Left lung (tissue), 10 donors: ENCODE measurements around the gene FKBP1A. TPM values are rescaled to one million over a fixed set of nuclear protein-coding genes. Genes with fewer than 3 reads are reported as not detected.
"Not testable (repeated sequence)": the region's sequence is repeated elsewhere in the genome, so short reads cannot be mapped to it uniquely, and the experiment has no call there.

ENCODE experiments used
- ATAC-seq: fragments of 200-7000 bp; cut with Tn5 transposase; one replicate; pipeline ENCODE4 v1.9.1; 2020; ENCODE audit warnings: moderate library complexity
- DNase-seq, 4 donors: peaks; one replicate each; pipeline ENCODE4 v3.0.0-alpha.2; 2013 to 2020
- H3K27ac ChIP-seq, 2 donors: fragments of 200-600 bp; sonication (generic) in 1 of 2; one replicate each; pipeline versions ENCODE4 v1.5.0 to v1.8.0; 2020 to 2021
- H3K27me3 ChIP-seq, 2 donors: fragments of 200-600 bp; sonication (generic) in 1 of 2; one replicate each; pipeline versions ENCODE4 v1.5.0 to v1.8.0; 2020 to 2021
- H3K36me3 ChIP-seq, 2 donors: fragments of 200-600 bp; sonication (generic) in 1 of 2; one replicate each; pipeline versions ENCODE4 v1.5.0 to v1.8.0; 2020 to 2021
- H3K4me1 ChIP-seq, 2 donors: fragments of 200-600 bp; one replicate each; pipeline ENCODE4 v1.8.0; 2021
- H3K4me3 ChIP-seq, 2 donors: fragments of 200-600 bp; sonication (generic) in 1 of 2; one replicate each; pipeline versions ENCODE4 v1.5.0 to v1.8.0; 2020 to 2021; ENCODE audit warnings: mild to moderate bottlenecking in 1 of 2
- H3K9me3 ChIP-seq, 2 donors: fragments of 200-600 bp; sonication (generic) in 1 of 2; one replicate each; pipeline versions ENCODE4 v1.5.0 to v1.8.0; 2020 to 2021
- intact Hi-C, 2 donors: fragments of 100-400 bp; cut with DNase I; formaldehyde crosslinking; loops; one replicate each; pipeline versions ENCODE4 v1.11.2 to v1.14.2; 2022
- polyA plus RNA-seq, 6 donors: library from polyadenylated mRNA; unstranded; fragments of 120-200 nt; gene quantifications; one replicate each; pipeline ENCODE4 v1.2.1, GENCODE V29; 2013; ENCODE audit not compliant: insufficient read length in 6 of 6
- total RNA-seq, 2 donors: library from RNA; stranded (reverse); fragmentation: NEBNext Ultra II Directional; extraction: Animal tissue kit (Norgen Biotek cat#: 25700); gene quantifications; one replicate each; pipeline ENCODE4 v1.2.1, GENCODE V29; 2021
- TF ChIP-seq, protein P1 (sequence below), 2 donors: fragments of 200-600 bp; sonication (generic) in 1 of 2; IDR thresholded peaks; one replicate each; pipeline versions ENCODE4 v1.5.0 to v1.8.0; 2021; ENCODE audit warnings: antibody characterized with exemption in 2 of 2
- donor health status: DM: no; HTN: yes; CAD: no.
- donor health status: DM: no; HTN: no; CAD: no.

FKBP1A gene
- total and polyA plus RNA-seq, 8 donors: 278 to 507 (median 439) TPM

DNA sequence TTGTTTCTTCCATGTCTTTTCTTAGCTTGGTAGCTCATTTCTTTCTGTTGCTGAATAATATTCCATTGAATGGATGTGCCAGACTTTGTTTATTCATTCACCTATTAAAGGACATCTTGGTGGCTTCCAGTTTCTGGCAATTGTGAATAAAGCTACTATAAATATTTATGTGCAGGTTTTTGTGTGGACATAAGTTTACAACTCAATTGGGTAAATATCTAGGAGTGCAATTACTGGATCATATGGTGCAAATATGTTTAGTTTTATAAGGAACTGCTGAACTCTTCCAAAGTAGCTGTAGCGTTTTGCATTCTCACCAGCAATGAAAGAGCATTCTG, 47.1 kb downstream of the FKBP1A start:
- no peak for DNase-seq
- Histone ChIP-seq H3K4me1 (no peaks in the 10 kb centered on the region), H3K36me3 (no peaks in the 10 kb centered on the region), H3K4me3 (no peak overlapping the region), H3K27ac (no peak overlapping the region), H3K27me3 (no peaks in the 10 kb centered on the region), H3K9me3 (peaks cover 0 to 19% of the 10 kb centered on the region in 2 donors)
- intact Hi-C loops: no loop called here
- TF ChIP-seq, protein P1, sequence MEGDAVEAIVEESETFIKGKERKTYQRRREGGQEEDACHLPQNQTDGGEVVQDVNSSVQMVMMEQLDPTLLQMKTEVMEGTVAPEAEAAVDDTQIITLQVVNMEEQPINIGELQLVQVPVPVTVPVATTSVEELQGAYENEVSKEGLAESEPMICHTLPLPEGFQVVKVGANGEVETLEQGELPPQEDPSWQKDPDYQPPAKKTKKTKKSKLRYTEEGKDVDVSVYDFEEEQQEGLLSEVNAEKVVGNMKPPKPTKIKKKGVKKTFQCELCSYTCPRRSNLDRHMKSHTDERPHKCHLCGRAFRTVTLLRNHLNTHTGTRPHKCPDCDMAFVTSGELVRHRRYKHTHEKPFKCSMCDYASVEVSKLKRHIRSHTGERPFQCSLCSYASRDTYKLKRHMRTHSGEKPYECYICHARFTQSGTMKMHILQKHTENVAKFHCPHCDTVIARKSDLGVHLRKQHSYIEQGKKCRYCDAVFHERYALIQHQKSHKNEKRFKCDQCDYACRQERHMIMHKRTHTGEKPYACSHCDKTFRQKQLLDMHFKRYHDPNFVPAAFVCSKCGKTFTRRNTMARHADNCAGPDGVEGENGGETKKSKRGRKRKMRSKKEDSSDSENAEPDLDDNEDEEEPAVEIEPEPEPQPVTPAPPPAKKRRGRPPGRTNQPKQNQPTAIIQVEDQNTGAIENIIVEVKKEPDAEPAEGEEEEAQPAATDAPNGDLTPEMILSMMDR (IDR thresholded peaks at IDR 0.05): no peak
- no peak for ATAC-seq

DNA sequence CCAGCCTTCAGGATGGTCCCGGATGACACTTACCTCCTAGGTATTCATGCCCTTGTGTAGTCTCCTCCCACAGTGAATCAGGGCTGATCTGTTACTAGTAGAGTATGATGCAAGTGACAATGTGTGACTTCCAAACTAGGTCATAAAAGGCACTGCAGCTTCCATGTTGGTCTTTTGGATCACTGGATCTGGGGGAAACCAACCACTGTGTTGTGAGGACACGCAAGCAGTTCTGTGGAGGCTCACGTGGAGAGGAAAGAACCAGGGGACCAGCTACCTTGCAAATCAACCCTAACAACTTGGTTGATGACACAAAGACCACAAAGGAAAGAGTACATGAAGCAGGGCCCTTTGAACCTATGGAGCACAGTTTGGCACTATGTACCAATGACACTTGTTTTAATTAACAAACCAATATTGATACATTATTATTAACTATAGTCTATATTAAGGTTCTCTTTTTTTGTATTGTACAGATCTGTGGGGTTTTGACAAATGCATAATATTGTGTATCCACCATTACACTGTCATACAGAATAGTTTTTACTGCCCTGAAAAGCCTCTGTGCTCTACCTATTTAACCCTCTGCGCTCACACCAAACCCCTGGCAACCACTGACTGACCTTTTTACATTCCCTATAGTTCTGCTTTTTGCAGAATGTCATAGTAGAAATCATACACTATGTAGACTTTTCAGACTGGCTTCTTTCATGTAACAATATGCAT, 47.7 kb downstream of the FKBP1A start:
- Histone ChIP-seq H3K9me3 (peaks cover 0 to 19% of the 10 kb centered on the region in 2 donors), H3K27ac (no peak overlapping the region), H3K27me3 (no peaks in the 10 kb centered on the region), H3K36me3 (no peaks in the 10 kb centered on the region), H3K4me3 (no peak overlapping the region), H3K4me1 (no peaks in the 10 kb centered on the region)
- TF ChIP-seq, protein P1 (IDR thresholded peaks at IDR 0.05): no peak
- DNase-seq (no peak), ATAC-seq (no peak)
- intact Hi-C loops: no loop called here

DNA sequence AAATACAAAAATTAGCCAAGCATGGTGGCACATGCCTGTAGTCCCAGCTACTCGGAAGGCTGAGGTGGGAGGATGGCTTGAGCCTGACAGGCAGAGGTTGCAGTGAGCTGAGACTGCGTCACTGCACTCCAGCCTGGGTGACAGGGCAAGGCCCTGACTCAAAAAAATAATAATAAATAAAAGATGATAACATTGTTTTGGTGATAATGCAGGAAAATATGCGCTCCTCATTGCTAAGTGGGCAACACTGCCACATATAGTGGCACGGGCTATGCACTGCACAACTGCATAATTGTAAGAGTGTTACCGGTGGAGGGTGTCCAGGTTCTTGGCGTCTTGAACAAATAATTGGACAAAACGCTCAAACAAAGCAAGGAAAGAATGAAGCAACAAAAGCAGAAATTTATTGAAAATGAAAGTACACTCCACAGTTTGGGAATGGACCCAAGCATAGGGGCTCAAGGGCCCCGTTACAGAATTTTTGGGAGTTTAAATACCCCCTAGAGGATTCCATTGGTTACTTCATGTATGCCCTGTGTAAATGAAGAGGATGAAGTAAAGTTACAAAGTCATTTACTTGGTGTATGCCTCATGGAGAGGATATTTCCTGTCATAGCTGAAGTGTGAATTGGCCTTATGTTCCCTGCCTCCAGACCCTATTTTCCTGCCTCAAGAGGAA, 49.3 kb downstream of the FKBP1A start:
- intact Hi-C loops, ATAC-seq: not testable (repeated sequence)

DNA sequence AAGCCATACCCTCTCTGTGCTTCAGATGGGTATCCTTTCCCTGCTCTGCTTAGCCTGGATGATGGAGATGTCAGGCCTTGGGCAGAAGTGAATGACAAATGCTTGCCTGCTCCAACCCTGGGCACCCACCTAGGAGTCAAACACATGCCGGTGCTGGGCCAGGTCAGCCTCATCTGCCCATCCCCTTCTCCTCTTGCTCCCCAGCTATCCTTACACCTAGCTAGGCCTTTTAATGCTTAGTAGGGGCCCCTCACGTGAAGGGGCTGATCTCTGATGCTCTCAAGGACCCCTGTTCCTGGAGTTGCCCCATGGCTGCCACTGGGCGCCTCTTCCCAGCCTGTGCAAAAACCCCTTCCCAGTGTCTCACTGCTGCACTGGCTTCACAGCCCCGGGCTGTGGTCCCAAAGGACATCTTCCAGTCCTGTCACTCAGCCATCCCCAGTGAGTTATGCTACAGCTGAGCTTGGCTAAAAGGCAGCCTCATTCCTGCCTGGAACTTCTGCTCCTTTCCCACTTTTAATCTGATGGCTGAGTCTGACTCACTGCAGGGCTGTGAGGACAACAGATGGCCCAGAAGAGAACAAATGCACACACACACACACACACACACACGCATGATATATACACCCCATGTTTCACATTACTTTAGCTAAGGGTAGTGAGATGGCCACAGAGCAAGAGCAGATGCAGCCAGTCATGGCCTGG, 51.1 kb downstream of the FKBP1A start:
- peaks cover under 1 to 14% of the 10 kb centered on the region in 2 donors for H3K4me1 ChIP-seq
- H3K4me3 ChIP-seq: no peak overlapping the region
- no peaks in the 10 kb centered on the region for H3K27me3 ChIP-seq
- H3K36me3 ChIP-seq: no peaks in the 10 kb centered on the region
- intact Hi-C loops: no loop called here
- no peak overlapping the region for H3K27ac ChIP-seq
- TF ChIP-seq, protein P1 (IDR thresholded peaks at IDR 0.05): no peak
- ATAC-seq (no peak), DNase-seq (no peak)
- H3K9me3 ChIP-seq: no peaks in the 10 kb centered on the region

More for the DNA sequence above, 49.3 kb downstream of the FKBP1A start:
- DNase-seq, H3K4me1 ChIP-seq, H3K4me3 ChIP-seq, H3K27ac ChIP-seq, H3K27me3 ChIP-seq, H3K36me3 ChIP-seq: not testable (repeated sequence)
- H3K9me3 ChIP-seq: peaks cover 0 to 10% of the 10 kb centered on the region in 2 donors

DNA sequence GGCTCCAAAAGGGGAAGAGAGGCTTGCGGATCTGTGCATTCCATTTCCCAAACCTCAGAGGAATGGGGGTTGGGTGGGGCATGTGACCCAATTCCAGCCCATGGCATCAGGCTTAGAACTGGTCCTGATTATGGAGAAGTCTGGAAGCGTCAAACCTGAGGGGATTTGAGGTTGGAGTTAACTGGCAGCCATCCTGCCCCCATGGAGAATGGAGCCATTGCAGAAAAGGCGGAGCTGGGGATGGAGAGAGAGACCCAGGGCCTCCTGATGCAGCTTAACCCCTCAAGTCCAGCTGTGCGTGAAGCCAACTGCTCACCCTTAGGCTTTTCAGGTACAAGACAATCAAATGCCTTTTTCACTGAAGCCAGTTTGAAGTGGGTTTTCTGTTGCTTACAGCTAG, 54.1 kb downstream of the FKBP1A start:
- ATAC-seq (no peak), DNase-seq (no peak)
- no peaks in the 10 kb centered on the region for H3K36me3 ChIP-seq
- TF ChIP-seq, protein P1 (IDR thresholded peaks at IDR 0.05): no peak
- H3K4me1 ChIP-seq: peaks cover 9 to 41% of the 10 kb centered on the region in 2 donors
- H3K4me3 ChIP-seq: no peak overlapping the region
- intact Hi-C loops: no loop called here
- H3K9me3 ChIP-seq: no peaks in the 10 kb centered on the region
- no peaks in the 10 kb centered on the region for H3K27me3 ChIP-seq
- no peak overlapping the region for H3K27ac ChIP-seq
